Upper lobe of left lung (tissue), 4 donors: Measurements from ENCODE around the gene RDH8.
"Not testable (repeated sequence)": the region's sequence is repeated elsewhere in the genome, so short reads cannot be mapped to it uniquely, and the experiment has no call there.

ENCODE experiments used
- CTCF ChIP-seq, 6 experiments: fragments of 450-650 bp in 4 of 6; fragments of 200-600 bp in 2 of 6; sonication (generic) in 2 of 6; IDR thresholded peaks; one replicate each; pipeline ENCODE4 v1.5.1; 2016 to 2019; ENCODE audit warnings: antibody characterized with exemption in 6 of 6
- POLR2A ChIP-seq, 4 donors: fragments of 450-650 bp; IDR thresholded peaks; one replicate each; pipeline ENCODE4 v1.5.1; 2016 to 2017; ENCODE audit warnings: antibody characterized with exemption in 4 of 4, mild to moderate bottlenecking in 2 of 4

GRCh38 chr19:10023096-10023495 lies 9.8 kb downstream of the RDH8 start:
- TF ChIP-seq POLR2A, CTCF (IDR thresholded peaks at IDR 0.05): not testable (repeated sequence)
